Stimulated activated CD8-positive, alpha-beta memory T cell treated with anti-CD3 and anti-CD28 coated beads, Interleukin-2, amount 100 ng/mL, for 48 hours (primary cell): ENCODE results near the gene SERPINF2.
"Not testable (repeated sequence)": the region's sequence is repeated elsewhere in the genome, so short reads cannot be mapped to it uniquely, and the experiment has no call there.

Source experiments
- DNase-seq, 2 donors: peaks; one replicate each; pipeline ENCODE4 v3.0.0-alpha.2; 2020; ENCODE audit warnings: low read depth in 2 of 2

SERPINF2 gene

DNA sequence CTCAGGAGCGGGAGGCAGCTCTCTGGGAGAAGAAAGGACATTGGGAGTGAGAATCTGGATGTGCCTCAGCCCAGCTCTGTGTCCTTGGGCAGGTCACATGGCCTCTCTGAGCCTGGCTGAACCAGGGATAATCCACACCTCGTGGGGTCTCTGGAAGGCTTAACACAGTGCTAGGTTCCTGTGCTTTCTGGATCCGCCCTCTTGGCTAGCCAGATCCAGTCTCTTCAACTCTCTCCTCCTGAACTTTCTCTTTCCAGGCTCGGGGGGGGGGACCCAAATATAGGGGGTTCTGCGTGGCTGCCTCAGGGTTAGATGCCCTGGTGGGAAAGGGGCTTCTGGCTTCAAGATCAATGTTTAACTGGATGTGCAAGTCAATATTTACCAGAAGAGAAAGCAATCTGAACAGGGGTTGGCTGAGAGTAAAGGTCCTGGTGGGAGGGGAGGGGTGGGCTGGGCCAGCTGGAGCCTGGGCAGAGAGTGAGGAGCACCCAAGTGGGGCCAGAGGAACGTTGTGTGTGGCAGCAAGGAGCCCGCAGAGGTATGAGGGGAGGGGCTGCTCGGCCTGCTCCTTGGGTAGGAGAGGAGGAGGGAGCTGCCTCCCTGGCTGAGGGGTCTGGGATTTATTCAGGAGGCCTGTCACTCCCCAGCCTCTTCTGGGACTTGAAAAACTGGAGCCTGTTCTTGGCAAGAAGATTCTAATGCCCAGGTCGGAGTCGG, at the start of gene SERPINF2:
Gene SERPINF2, plus strand, starts transcription at position 501 of the 717 bp plus-strand sequence. CDS start 2,125 bp downstream, outside the sequence.
- DNase-seq: no peak

DNA sequence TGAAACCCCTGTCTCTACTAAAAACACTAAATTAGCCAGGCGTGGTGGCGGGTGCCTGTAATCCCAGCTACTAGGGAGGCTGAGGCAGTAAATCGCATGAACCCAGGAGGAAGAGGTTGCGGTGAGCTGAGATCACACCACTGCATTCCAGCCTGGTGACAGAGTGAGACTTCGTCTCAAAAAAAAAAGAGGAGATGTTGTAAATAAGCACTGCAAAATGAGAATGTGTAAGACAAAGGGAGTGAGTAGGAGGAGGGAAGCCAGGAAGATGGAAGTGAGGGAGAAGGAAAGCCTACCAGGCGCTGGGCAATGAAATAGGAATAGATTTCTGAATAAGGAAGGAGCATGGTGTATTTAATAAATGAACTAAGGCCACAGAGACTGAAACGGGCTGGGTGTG, 49.3 kb upstream of the SERPINF2 start:
- DNase-seq: no peak

DNA sequence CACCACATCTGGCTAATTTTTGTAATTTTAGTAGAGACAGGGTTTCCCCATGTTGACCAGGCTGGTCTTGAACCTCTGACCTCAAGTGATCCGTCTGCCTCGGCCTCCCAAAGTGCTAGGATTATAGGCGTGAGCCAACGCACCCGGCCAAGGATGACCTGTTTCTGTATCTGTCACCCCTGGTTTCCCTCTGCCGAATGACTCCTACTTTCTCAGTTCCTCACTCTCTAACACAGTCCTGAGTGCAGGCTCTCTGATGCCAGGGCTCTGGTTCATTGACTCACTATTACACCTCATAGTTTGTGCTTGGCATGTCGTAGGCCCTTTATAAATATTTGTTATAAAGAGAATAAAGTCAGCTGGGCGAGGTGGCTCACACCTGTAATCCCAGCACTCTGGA, 47.3 kb upstream of the SERPINF2 start:
- DNase-seq: no peak

DNA sequence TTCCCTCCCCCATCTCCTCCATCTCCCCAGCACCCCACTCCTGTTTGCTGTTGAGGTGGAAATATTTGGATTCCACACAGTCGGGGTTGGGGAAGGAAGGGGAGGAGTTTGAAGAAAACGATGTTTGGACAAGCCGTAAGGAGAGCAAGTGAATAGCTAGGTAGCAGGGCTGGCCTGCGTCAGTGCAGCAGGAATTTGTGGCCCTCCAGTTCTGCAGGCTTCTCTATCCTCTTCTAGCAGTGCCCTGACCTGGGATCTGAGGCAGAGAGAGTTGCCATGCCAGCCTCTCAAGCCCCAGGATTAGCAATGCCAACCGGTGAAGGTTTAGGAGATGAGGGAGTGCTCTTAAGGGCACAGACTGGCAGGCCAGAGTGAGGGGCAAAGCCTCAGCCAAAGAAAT, 45.0 kb upstream of the SERPINF2 start:
- DNase-seq: no peak

DNA sequence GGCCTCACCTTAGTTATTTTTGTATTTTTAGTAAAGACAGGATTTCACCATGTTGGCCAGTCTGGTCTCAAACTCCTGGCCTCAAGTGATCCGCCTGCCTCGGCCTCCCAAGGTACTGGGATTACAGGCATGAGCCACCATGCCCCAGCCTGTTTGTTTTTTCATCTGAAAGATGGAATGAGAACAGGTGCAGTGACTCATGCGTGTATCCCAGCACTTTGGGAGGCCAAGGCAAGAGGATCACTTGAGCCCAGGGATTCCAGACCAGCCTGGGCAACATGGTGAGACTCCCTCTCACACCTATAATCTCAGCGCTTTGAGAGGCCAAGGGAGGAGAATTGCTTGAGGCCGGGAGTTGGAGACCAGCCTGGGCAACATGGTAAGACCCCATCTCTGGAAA, 42.8 kb upstream of the SERPINF2 start:
- DNase-seq: not testable (repeated sequence)

DNA sequence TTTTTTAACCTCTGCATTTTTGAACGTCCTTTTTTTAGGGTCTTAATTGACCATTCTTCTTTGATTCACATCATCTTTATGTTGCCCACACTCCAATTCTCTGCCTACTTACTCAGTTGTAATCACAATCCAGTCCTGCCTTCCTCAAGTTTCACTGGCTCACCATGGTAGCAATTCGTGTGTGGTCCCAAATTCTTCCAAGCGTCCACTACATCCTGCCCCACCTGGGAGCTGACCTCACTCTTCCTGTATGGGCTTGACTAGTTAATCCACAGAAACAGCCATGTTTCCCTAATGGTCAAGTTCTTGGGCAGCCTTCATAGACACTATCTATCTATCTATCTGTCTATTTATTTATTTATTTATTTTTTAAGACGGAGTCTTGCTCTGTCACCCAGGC, 39.6 kb upstream of the SERPINF2 start:
- DNase-seq: no peak

DNA sequence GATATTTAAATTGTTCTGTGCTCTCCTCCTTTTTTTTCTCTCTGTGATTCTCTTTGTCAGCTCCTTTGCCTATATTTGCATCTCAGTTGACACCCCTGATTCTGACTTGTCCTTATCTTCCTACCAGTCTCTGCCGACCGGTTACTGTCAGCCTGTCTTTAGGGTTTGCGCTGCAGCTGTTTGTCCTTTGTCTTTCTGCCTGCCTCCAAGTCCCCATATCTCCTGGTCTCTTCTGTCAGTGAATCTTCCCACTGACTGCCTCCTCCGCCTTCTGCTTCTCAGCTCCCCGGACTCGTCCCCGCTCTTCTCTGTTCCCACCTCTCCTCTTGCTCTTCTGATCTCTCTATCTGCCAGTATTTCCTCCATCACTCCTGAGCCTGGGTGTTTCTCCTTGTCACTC, 37.7 kb upstream of the SERPINF2 start:
- no peak for DNase-seq

DNA sequence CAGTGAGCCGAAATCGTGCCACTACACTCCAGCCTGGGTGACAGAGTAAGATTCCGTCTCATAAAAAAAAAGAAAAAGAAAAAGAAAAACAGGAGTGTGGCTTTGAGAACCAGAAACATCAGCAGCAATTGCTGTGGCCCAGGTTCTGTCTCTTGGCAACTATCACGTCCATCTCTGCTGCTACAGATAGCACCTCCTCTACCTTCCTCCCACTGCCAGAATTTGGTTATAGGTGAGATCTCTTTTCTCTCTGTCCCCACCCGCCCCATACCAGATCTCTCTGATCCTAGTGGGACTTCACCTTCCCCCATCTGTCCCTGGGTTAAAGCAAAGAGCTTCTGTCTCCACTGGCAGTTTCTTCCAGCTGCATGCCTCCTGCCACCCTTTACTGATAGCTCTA, 35.6 kb upstream of the SERPINF2 start:
- DNase-seq: no peak

DNA sequence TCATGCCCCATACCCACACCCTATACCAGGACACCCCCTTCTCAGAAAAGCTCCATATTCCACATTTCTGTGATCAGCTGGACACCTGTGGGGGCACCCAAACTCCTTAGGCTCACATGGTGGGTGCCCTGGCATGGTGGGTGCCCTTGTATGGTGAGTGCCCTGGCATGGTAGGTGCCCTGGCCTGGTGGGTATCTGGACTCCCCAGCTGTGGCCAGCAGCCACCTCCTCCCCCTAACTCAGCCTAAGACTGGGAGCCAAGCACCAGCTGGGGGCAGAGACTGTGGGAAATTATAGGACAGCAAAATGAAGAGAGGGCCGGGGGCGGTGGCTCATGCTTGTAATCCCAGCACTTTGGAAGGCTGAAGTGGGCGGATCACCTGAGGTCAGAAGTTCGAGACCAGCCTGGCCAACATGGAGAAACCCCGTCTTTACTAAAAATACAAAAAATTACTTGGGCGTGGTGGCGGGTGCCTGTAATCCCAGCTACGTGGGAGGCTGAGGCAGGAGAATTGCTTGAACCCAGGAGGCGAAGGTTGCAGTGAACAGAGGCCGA, 33.8 kb upstream of the SERPINF2 start:
- not testable (repeated sequence) for DNase-seq

DNA sequence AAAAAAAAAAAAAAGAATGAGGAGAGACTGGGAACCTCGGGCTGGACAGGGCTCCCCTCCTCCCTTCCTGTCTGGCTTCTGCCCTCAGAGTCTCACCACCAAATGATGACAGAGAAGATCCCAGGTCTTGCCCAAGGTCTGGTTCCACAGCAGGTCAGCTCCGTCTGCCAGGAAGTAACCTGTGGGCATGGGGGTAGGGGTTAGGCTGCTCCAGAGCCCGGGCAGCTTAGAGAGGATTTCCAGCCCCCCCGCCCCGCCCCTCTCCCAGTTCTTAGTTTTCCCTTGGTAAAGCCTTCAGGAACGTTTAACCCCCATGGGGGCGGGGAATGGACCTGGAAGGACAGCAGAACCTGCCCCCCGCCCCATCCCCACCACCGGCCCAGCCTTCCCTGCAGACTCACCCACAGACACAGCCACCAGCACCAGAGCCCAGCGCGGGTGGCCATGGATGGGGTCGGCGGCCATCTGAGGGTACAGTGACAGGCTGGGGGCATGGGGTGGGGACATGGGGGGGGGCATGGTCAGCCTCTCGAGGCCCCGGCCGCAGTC, 33.2 kb upstream of the SERPINF2 start:
- DNase-seq: no peak

DNA sequence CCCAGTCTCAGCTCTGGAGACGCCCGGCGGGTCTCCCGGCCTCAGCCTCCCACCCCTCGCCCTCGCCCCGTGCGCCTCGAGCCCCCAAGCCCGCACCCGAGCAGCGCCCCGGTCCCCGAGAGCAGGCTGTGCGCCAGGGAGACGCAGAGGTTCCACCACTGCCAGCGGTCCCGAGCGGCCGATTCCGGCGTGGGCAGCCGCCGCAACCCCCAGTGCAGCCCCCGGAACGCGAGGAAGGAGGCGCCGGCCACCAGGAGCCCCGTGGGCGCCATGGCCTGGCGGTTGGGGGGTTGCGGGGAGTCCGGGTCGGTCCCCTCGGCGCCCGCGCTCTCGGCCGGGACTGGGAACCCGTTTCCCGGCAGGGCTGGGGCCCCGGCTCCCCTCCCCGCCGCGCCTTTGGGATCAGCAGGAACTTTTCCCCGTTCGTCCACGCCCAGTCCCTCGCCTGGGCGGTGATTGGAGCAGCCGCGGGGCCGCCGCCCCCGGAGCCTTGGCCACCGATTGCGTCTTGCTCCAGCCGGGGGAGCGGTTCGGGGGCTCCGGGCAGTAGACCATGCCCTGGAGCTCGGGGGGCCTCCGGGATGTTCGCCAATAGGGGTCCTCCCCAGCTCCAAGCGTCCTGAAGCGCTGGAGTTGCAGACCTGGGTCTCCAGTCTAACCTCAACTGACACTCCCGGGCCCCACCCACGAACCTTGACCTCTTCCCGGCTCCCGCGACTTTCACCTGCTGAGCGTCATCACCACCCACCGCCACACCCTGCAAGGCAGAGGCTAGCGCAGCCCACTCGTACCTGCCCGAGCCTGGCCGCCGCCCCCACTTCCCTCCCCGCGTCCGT, 32.5 kb upstream of the SERPINF2 start, which contains the start of gene TLCD2:
Gene TLCD2, minus strand, starts transcription at position 407 of the 836 bp plus-strand sequence. Its CDS starts 135 bp downstream, at position 272.
- DNase-seq: no peak

DNA sequence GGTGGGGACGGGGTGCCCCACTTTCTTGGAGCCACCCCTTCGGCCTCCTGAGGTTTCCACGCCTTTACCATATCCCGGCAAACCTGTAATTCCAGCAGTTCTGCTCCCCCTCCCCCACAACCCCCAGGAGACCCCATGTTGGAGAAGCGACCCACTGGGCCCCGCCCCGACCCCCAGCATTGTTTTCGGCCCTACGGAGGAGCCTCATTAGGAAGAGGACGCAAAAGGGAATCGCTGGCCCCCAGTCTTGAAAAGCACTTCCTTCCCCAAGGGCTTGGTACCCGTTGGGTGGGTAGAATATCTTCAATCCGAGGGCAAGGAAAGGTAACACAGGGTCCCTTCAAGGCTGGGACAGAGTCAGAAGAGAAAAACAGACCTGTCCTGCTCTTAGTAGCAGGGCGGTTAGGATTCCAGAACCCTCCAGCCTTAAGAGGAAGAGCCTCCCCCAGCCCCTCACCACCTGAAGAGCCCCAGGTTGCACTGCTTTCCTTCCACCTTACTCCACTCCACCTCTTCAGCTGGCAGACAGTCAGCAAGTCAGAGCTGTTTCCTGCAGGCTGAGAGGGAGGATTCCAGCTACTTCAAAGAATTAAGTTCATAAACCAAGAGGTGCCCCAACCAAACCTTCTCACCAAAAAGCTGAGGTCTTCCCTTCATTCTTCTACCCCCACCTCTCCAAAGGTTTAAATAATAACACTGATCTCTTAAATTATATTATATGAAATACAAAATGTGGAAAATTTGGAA, 31.7 kb upstream of the SERPINF2 start:
- no peak for DNase-seq

DNA sequence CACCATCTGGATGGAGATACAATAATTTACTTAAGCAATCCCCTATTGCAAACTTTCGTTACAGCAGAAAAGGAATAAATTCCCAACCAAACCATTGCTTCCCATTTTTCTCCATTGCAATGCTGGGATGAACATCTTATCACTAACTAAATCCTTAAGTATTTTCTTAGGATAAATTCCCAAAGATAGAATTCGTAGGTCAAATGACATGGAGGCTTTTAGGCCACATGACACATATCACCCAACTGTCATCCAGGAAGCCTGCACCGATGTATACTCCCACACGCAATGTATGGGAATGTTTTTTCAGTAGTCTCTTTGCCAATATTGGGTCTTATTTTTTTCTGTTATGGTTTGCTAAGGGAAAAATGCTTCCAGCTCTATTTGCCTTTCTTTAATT, 30.9 kb upstream of the SERPINF2 start:
- no peak for DNase-seq

DNA sequence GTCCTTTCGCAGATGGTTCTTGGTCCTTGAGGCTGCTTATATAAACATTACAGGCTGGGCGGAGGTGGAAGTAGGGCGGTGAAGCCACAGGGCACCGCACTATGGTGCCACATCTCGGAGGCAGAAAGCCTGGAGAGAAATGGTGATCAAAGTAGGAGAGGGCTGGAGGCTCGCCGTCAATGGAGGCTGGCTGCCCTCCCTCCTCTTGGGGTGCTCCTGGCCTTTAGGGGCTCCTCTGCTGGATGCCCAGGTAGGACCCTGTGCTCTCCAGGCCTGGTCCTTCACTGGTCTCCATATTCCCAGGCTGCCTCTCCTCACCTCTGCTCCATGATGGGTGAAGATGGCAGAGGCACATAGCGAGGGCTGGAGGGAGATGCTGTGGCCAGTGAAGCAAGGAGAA, 30.4 kb upstream of the SERPINF2 start:
- no peak for DNase-seq

DNA sequence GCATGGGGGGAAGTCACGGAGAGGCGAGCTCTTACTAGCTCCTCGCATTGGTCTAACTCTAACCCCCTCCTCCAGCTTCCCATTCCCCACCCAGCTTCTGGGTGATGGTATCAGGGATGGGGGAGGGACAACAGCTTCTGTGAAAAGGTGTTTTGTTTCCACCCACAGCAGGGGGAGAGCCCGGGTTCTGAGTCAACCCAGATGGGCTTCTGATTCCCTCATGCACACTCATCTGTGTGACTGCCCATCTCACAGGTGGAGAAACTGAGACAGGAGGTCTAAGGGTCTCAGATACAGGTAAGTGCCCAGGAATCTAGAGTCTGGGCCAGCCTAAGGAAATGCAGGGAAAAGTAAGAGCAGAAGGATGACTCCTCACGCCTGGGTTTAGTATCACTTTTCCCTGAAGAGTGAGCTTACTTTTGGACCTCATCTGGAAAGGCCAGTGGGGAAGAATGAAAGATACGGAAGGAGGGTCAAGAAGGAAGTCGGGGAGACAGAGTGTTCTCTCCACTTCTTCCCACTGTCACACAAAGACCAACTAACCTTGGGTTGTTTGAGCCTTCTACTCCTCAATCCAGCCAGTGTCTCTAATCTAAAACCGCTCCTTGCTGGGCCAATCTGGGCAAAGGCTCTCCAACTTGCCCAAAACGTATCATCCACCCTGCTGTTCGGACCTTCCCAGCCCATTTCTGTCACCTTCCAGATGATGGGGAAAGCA, 29.4 kb upstream of the SERPINF2 start:
- no peak for DNase-seq

DNA sequence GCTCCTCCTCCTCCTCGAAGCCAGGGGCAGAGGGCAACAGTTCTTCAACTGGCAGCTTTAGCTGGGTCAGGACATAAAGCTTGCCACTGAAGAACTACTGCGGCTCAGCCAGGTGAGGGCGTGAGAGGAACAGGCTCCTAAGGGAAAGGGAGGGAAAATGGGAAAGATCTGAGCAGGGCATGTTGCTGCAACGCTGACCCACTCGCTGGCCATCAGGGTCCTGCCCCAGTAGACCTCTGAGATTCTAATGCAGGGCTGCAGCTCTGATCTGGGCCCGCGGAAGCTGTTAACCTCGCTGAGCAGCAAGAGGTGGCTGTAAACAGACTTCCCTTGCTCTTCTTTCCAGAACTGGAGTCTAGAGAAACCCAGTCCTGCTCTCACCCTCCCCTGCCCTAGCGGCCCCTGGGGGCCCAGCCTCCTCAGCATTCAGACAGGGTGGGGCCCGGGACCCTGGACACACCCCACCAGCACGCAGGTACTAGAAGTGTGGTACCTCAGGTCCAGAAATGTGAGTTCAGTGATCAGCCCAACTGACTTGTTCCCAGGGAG, 28.7 kb upstream of the SERPINF2 start:
- DNase-seq: no peak

DNA sequence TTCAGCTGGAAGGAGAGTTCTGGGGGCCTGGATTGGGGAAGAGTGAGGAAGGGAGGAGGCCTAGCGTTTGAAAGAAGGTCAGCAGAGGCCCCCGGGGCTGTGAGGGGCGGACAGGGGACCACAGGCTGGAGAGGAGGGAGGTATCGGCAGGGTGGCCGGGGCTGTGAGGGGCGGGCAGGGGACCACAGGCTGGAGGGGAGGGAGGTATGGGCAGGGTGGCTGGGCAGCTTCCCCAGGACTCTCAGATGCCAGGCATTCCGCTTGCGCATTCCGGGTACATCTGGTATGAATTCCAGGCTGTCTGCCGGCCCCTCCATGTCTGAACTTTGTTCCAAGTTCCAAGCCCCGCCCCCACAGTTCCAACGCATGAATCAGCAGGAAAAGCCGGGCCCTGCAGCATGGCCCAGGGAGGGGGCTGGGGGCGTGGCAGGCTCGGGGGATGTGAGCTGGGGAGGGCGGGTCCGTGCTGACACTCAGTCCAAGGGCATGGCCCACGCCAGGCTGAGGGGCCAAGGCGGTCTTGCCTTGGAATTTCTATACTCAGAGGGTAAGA, 28.2 kb upstream of the SERPINF2 start:
- no peak for DNase-seq

DNA sequence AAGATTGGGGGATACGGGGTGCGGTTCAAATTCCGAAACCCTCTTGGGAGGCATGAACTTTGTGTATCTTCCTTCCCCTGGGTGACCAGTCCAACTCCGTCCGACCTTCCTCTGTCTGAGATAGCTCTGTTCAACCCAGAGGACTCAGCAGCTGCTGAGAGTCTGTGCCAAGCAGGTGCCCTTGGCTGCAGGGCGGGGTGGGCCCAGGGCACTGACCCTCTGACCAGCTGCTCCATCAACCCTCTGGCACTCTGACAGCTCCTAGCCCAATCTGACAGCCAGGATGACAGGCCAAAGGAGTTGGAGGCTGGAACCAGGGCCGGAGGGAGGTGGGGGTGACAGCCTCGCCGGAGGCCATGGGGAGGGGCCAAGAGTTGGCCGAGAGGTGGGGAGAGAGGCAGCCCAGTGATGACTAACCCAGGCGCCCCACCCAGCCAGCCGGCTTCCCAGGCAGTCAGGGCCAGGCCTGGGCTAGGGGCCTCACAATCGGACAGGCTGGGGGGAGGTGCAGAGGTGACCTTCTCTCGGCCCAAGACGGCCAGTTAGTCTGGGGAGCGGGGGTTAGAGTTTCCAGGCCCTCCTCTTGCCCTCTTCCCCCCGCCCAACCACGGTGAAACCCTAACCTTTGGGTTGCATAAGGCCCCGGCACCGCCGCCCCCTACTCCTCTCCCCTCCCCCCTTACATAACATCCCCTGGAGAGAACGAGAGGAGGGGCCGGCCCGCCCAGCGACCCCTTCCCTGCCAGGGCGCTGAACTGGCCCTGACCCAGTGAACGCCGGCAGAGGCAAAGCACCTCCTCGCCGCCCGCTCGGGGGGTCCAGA, 27.5 kb upstream of the SERPINF2 start:
- no peak for DNase-seq

DNA sequence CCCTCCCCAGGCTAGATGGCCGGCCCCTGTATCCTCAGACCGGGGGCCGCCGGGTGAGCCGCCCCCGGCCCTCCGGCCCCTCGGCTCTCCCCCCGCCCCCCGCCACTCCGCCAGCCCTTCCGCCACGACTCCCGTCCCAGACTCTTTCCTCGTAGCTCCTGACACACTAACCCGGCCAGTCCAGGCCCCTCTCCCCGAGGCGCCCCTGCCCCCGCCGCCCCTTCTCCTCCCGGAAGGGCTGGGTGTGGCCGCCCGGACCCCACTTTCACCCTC, 26.9 kb upstream of the SERPINF2 start:
- no peak for DNase-seq
